Measurements from ENCODE around the gene UTRN.

The UTRN gene

DNA sequence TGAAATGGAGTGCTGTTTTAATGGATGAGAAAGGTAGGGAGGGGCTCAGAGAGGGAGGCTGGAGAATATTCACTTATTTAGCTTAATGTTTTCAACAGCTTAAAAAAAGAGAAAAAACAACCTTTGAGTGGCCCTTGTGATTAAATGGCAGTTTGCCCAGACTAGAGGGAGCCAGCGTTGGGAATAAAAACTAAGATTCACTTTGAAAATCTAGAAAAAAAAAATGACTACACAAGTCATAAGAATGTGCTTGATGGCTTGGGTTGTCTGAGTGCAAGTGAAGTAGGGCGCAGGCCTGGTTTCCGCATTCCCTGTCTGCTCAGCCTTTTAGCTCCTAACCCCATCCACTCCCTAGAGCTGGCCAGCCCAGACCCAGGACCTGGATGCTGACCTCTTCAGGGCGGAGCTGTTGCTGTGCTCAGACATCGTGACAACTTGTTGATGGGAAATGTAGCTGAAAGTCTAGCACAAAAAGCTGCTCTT lies 28.9 kb downstream of the UTRN start:
- DNase-seq (ENCODE audit: low spot score): no peak

DNA sequence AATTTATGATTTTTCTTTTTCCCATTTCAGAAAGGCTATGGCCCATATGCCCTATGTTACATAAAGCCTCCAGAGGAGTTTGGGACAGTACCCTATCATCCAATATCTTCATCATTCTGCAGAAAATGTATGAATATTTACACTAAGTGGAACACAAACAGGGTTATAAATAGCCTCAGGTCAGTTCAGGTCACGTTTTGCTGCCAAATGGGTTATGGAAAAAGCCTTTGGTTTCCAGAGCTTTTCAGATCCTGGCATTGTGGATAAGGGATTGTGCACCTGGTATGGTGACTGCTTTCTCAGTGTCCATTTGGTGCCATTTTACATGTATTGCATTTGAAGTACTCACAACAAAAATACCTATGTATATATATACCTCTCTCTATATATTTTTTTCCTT lies 29.4 kb downstream of the UTRN start:
- DNase-seq (ENCODE audit: low spot score): no peak

DNA sequence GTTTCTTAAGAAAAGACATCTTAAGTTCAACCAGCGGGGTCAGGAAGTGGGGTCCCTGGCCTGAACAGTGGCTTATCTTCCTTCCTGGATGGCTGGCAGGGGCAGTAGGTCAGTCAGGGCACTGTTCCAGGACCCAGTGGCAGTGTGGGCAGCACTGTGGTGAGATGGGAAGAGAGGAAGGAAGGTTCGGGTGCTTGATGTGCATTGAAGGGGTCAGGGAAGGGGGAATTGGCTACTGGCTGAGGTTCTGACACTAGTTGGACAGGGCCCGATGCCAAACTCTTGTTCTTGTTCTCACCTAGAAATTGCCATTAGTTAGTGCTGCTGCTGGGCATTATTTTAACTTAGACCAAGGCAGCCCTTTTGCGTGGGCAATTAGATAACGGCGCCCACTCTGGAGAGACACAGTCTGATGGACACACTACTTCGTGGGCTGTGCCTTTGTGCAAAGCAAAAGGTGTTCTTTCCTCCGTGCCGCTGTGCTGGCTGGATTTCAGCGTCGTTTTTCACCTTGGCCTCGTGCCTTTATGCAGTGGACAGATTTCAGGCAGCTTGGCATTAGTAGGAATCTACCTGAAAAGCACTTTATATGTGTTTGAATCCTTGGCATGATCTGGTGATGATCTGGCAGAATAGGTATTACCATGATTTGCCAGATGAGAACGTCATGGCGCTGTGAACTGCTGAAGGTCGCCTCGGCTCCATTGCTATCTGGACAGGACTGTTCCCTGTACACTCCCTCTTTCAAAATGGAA lies 30.3 kb downstream of the UTRN start:
- no peak for DNase-seq (ENCODE audit: low spot score)

DNA sequence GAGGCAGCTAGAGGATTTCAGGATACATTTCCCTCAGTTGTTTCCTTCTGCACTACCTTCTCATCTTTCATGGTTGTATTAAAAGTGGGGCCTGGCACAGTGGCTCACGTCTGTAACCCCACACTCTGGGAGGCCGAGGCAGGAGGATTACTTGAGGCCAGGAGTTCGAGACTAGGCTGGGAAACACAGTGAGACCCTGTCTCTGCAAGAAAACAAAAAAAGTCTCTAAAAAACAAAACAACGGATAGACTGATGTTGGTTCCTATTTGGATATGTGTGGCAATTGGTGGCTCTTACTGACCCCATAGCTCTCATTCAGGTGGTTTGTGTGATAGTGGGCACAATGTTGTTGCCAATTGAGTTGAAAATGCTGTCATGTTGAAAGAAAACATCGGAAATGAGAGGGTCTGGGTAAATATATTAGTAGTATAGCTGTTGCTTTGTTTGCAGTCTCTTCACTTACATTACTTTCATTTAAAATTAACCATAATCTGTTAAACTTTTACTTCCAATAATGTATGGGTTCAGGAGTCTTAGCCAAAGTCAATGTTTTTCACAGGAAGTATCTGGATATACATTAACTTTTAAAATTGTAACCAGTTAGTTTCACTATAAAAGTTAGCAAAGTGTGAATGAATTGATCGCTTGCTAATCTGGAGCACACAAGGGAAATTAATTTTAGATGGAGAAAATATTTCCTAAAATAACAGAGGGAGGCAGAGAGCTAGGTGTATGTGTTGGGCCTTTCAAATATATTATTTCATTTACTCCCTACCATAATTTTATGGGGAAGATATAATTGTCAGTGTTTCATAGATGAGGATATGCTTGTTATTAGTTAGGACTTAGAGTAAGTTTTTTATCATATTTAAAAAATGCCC lies 31.1 kb downstream of the UTRN start:
- no peak for DNase-seq (ENCODE audit: low spot score)

DNA sequence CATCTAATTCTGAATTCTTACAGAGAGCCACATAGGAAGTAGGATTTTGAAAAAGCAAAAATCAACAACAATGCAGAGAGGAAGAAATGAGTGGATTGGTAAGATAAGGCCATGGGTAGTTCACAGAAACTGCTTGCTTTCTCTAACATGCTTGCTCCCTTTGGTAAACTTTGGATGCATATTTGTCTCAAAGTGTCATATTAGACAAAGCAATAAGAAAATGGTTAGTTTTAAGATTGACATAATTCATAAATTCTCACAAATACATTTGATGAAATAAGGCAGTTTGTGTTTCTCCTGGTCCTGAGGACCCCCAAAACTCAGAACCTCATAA lies 31.7 kb downstream of the UTRN start:
- no peak for DNase-seq (ENCODE audit: low spot score)

DNA sequence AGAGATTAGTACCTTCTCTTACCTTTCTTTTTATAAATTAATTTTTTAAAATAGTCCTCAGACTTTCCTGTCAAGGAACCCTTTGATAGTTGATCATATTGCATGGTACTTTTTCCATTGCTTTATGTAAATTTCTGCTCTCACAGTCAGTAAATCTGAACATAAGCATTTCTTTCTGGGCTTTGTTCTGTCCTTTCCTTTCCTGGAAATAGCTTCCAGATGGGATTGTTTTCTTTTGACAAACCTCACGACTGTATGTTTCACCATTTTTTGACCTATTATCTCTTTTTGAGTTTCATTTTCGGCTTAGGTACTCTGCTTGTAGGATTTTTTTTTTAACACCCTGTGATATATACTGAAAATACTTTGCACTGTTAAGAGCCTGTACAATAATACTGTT lies 32.6 kb downstream of the UTRN start:
- no peak for DNase-seq (ENCODE audit: low spot score)

DNA sequence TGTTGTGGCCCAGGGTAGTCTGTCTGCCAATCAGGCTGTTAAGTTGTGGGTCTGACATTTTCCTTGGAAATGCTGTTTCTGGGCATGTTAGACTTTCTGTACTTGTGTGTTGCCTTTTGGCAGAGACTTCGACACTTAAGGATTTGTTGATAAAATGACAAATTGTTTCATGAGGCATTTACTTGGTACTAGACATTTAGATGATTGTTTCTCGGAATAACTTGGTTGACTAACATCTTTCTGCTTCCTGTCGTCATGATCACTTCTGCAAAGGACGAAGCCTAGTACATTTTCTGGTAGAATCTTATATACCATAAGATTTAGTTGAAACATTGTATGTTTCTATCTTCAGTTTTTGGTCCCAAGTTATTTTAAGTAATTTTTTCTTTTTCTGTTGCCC lies 34.1 kb downstream of the UTRN start:
- no peak for DNase-seq (ENCODE audit: low spot score)

DNA sequence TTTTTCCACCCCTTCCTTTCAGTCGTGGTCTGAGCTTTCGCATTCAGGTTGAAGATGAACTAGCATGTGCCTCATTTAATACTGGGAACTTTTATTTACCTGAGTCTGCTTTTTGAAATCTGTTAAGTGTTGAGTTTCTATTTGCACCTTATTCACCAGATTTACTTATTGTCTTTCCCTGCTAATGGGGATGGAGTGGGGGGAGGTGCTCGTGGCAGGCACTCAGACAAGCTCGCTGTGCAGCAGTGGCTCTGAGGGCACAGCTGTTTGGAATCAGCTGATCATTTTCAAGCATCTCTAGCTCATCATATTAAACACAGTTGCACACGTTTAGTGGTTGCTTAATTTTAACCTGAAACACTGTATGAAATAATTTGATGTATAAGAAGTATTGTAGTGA lies 35.6 kb downstream of the UTRN start:
- DNase-seq (ENCODE audit: low spot score): no peak

DNA sequence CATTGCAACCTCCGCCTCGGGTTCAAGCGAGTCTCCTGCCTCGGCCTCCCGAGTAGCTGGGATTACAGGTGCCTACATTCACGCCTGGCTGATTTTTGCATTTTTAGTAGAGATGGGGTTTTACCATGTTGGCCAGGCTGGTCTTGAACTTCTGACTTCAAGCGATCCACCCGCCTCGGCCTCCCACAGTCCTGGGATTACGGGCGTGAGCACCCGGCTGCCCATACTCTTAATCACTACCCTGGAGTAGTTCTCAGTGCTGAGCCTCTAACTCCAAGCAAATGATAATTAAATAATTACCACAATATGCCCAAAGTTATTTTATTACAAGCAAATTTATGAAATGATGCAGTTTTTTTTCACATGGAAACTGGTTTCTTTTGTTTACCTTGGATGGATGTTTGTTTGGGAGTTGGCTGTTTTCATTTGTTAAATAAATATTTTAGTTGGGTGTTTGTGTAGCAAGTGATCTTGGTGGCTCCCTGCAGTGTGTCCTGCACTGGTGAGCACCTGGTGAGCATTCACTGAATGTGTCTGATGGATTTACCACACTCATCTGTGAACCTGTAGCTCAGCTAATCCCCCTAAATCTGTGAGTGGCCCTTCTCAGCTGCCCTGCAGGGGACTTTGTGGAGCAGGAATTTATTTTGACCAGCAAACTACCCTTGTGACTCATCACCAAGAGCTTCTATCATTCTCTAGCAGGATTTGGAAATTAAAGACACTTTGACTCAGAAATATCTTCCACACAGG lies 36.9 kb downstream of the UTRN start:
- DNase-seq (ENCODE audit: low spot score): no peak

DNA sequence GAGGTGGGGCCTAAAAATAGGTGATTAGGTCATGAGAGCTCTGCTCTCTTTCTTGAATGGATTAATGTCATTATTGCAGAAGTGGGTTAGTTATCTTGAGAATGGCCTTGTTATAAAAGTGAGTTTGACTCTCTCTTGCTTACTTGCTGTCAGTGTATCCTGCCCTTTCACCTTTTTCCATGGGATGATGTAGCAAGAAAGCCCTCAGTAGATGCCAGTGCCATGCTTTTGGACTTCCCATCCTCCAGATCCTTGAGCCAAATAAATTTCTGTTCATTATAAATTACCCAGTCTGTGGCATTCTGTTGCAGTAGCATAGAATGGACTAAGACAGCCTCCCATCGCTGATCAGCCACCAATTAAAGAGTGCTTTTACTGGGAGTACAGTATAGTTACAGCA lies 40.1 kb downstream of the UTRN start:
- no peak for DNase-seq (ENCODE audit: low spot score)

DNA sequence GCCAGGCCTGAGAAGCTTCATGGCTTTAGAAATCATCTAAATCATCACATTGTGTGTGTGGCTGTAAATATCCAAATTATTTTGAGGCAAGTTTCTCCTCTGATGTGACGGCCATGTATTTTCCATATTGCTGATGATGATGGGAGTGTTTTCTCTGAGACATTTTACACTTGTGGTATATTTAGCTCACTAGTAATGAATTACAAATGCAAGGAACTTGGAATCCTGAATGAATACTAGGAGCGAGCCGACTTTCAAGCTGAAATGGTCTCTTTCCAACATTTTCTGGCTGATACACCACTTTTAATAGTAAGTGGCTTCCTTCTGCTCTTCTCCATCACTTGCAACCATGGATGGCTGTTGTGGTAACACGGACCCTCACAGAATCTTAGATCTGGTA lies 41.3 kb downstream of the UTRN start:
- no peak for DNase-seq (ENCODE audit: low spot score)

DNA sequence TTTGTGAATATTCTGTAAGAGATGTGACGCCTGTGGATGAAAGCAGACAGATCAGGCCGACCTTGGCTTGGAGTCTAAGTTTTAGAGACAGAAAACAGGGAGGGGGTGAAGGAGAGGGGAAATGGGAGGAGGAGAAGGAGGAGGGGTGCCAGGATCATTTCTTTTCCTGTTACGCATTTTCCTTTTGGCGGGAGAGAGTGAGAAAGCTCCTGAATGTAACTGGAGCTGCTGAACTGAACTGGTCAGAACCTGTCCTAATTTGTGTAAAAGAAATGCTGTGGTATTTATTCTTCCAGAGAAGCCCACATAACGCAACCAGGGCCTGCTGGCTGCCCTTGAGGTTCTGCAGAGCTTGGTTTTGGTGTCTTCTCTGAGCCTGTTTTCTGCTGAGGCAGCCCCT lies 41.9 kb downstream of the UTRN start:
- DNase-seq (ENCODE audit: low spot score): no peak

DNA sequence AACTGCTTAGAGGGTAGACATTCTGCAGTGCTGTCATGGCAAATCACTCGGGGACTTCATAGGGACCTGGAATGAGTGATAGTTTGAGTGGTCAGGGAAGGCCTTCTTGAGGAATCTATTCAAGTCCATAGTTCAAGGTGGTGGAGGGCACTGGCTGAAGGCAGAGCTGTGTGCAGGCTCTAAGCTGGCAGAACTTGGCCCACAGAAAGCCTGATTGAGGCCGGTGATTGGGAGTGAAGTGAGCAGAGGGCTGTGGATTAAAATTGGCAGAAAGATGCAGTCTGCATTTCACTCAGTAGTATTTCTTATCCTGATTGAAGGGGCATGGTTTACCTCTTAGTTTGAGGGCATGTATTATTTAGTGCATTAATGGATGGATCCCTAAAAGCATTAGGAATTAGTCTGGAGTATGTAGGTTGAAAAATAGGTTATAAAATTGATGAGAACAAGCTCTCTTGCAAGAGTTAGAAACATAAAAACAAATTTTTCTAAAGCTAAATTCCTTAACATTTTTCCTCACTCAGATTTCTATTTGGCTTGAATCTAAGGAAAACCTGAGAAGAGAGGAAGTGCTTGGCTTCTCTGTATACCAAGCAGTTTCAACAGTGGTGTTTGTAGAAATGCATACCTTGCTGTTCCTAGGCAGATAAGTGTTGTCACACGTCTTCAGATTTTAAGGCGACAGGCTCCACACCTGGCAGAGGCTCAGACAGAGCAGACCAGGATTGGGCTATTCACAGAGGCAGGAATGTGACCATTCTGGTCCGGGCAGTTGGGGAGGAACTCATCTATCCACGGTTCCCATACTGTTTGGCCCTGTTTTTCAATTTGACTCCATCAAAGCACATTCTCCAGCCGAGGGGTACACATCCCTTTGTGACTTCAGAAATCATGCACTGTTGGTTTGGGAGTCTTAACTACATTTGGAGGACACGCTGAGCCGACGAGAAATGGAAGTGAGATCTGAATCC lies 45.2 kb downstream of the UTRN start:
- DNase-seq (ENCODE audit: low spot score): no peak

DNA sequence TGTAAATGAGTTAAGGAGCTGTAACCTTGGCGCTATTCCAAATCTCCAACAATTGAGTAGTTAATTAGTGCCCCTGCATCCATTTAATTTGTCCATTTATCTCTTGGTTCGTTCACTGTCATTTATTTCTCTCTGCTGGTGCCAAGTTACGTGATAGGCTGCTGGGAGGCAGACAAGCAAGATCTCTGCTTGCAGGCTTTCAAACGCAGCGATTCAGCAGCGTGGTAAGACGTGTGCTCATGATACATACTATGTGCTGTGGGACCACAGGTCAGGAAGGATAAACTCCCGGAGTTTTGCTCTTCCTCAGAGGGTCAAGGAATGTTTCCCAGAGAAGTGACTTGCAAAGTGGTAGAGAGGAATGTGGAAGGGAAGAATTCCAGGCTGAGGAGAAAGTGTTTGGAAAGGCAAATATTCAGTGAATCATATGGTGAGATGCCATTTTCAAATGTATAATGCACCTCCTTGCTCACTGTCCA lies 46.4 kb downstream of the UTRN start:
- DNase-seq (ENCODE audit: low spot score): no peak

DNA sequence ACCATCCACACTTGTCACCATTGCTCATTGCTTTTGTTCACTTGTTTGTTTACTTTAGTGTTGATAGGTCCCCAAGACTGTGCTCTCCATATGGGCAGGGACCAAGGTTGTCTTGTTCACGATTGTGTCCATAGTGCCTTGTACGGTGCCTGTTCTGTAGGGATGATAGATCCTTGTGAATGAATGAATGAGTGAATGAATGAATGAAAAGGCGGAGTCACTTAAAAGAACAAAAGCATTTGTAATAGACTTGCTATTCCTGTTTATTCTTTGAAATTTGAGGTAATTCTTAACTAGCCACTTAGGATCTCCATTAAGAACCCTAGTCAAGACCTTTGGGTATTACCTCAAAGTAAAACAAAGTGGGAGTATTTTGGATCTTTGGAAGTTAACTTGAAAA lies 47.0 kb downstream of the UTRN start:
- DNase-seq (ENCODE audit: low spot score): no peak

DNA sequence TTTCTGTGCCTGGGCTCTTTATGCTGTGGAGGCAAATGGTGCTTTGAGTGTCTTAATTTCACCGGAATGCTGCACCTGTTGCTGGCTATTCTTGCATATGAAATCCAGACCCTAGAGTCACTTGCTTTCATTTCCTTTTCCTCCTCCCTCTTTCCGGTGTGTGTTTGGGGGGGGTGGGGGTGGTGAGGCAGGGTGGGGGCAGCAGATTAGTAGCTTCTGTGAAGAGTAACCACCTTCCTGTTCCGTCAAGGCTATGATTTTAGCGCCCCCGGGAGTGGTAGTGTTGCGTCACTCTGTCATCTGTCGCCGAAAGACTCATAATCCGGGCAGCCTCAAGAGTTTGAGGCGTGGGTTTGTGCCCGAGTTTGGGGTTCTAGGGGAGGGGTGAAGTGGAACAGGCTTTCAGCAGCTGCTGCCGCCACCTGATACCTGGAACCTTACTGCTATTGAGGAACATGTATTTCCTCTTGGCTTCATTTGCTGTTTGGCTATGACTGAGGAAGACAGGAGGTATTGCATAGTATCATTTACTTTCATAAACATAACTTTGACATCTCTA lies 49.1 kb downstream of the UTRN start:
- no peak for DNase-seq (ENCODE audit: low spot score)

All from HuH-7 (cell line).